B cell (primary cell): Measurements from ENCODE around the gene TMEM106C. TPM values are rescaled to one million over a fixed set of nuclear protein-coding genes. Genes with fewer than 3 reads are reported as not detected.

Experiments
- ATAC-seq: fragments of 200-7000 bp; cut with Tn5 transposase; one replicate; pipeline ENCODE4 v1.10.0; 2021; ENCODE audit warnings: low read depth, mild to moderate bottlenecking, moderate number of reproducible peaks, moderate library complexity
- CTCF ChIA-PET: fragments of 350-600 bp; sonication (Branson Sonifier 250); formaldehyde crosslinking; loops from one replicate; lab custom pipeline; 2021; ENCODE audit warnings: antibody characterized with exemption, inconsistent platforms; lab: Charles Lee
- POLR2A ChIA-PET: fragments of 350-600 bp; sonication (Branson Sonifier 250); formaldehyde crosslinking; loops from one replicate; lab custom pipeline; 2021; ENCODE audit warnings: antibody characterized with exemption; lab: Charles Lee
- DNase-seq: peaks from one replicate; pipeline ENCODE4 v3.0.0; 2013
- H2AFZ ChIP-seq: 2 replicates; pipeline ENCODE4 v1.6.1; 2012; ENCODE audit warnings: mild to moderate bottlenecking, low read depth, low read length; ENCODE audit not compliant: insufficient read depth, poor library complexity, severe bottlenecking
- H3K27ac ChIP-seq, 2 donors: 1 replicate in 1 of 2; 2 replicates in 1 of 2; pipeline ENCODE4 v1.5.1; 2012 to 2013; ENCODE audit warnings: low read length in 2 of 2, mild to moderate bottlenecking in 2 of 2, moderate library complexity in 1 of 2
- H3K27me3 ChIP-seq, 4 experiments: fragments of 200-600 bp in 1 of 4; sonication (generic) in 1 of 4; replicated peaks in 1 of 4; 1 replicate in 2 of 4; 2 replicates in 2 of 4; pipeline versions ENCODE4 v1.6.1 to v1.7.0; 2013 to 2016; ENCODE audit warnings: low read length in 3 of 4, mild to moderate bottlenecking in 2 of 4, mixed read lengths in 1 of 4, moderate library complexity in 1 of 4; ENCODE audit not compliant: insufficient read depth in 4 of 4, control insufficient read depth in 3 of 4; ENCODE audit errors: control extremely low read depth in 1 of 4
- H3K36me3 ChIP-seq, 2 experiments: replicated peaks in 1 of 2; 1 replicate in 1 of 2; 2 replicates in 1 of 2; pipeline versions ENCODE4 v1.6.1 to v1.7.1; 2013; ENCODE audit warnings: low read length in 1 of 2; ENCODE audit not compliant: insufficient read depth in 2 of 2, control insufficient read depth in 1 of 2; ENCODE audit errors: control extremely low read depth in 1 of 2, extremely low read depth in 1 of 2
- H3K4me1 ChIP-seq, 2 donors: fragments of 200-600 bp in 1 of 2; sonication (generic) in 1 of 2; 1 replicate in 1 of 2; 2 replicates in 1 of 2; pipeline versions ENCODE4 v1.5.1 to v1.6.1; 2013 to 2017; ENCODE audit warnings: low read length in 2 of 2; ENCODE audit not compliant: control insufficient read depth in 2 of 2, insufficient read depth in 2 of 2
- H3K4me2 ChIP-seq: replicated peaks from 2 replicates; pipeline ENCODE3; 2012; ENCODE audit warnings: mild to moderate bottlenecking, low read depth, low read length; ENCODE audit not compliant: poor library complexity, severe bottlenecking
- H3K4me3 ChIP-seq, 5 experiments: fragments of 200-600 bp in 1 of 5; sonication (generic) in 1 of 5; 1 replicate in 3 of 5; 2 replicates in 2 of 5; pipeline versions ENCODE4 v1.5.1 to v1.7.0; 2011 to 2016; ENCODE audit warnings: low read length in 4 of 5, mild to moderate bottlenecking in 4 of 5, low read depth in 2 of 5, control low read depth in 1 of 5, moderate library complexity in 1 of 5; ENCODE audit not compliant: insufficient read depth in 1 of 5; ENCODE audit errors: control extremely low read depth in 1 of 5, extremely low read depth in 1 of 5
- H3K79me2 ChIP-seq: fragments of 200-600 bp; sonication (generic); one replicate; pipeline ENCODE4 v1.6.0; 2016; ENCODE audit warnings: low read length; ENCODE audit not compliant: control insufficient read depth, insufficient read depth
- H3K9ac ChIP-seq: fragments of 200-600 bp; sonication (generic); 2 replicates; pipeline ENCODE4 v1.6.1; 2017; ENCODE audit warnings: mild to moderate bottlenecking, low read length, moderate library complexity
- H3K9me3 ChIP-seq, 3 donors: one replicate each; pipeline versions ENCODE4 v1.6.1 to v1.7.1; 2013; ENCODE audit warnings: low read length in 2 of 3; ENCODE audit not compliant: control insufficient read depth in 2 of 3, insufficient read depth in 1 of 3; ENCODE audit errors: control extremely low read depth in 1 of 3
- H4K20me1 ChIP-seq: 2 replicates; pipeline ENCODE4 v1.6.0; 2012; ENCODE audit warnings: mild to moderate bottlenecking, low read length; ENCODE audit not compliant: insufficient read depth, control insufficient read depth, poor library complexity, severe bottlenecking
- H3K27ac Mint-ChIP-seq: one replicate; pipeline ENCODE4 v1.8.0; 2021; ENCODE audit warnings: mixed read lengths
- H3K27me3 Mint-ChIP-seq: one replicate; pipeline ENCODE4 v1.8.0; 2021; ENCODE audit warnings: mixed read lengths
- H3K4me1 Mint-ChIP-seq: one replicate; pipeline ENCODE4 v1.8.0; 2021; ENCODE audit warnings: mixed read lengths
- H3K4me3 Mint-ChIP-seq: one replicate; pipeline ENCODE4 v1.8.0; 2021; ENCODE audit warnings: mixed read lengths
- H3K9me3 Mint-ChIP-seq: one replicate; pipeline ENCODE4 v1.8.0; 2022; ENCODE audit warnings: mixed read lengths; ENCODE audit not compliant: insufficient read depth
- EZH2 ChIP-seq: IDR thresholded peaks from 2 replicates; pipeline ENCODE4 v1.6.1; 2012; ENCODE audit warnings: borderline replicate concordance, low read depth, mild to moderate bottlenecking, moderate library complexity, low read length; ENCODE audit not compliant: insufficient read depth, poor library complexity, severe bottlenecking
- WGBS: methylation state at CpG from one replicate; pipeline ENCODE4 v1.1.5; 2013; ENCODE audit warnings: missing lambda C conversion rate; ENCODE audit not compliant: insufficient coverage; 5-methylcytosine and 5-hydroxymethylcytosine counted together
- intact Hi-C: fragments of 100-400 bp; cut with micrococcal nuclease; formaldehyde crosslinking; loops from one replicate; pipeline ENCODE4 v1.10.0; 2022
- polyA plus RNA-seq: library from polyadenylated mRNA; depleted of rRNA; stranded (reverse); fragments of >200 nt; gene quantifications from 2 replicates; pipeline ENCODE4 v1.2.3, GENCODE V29; 2012
- total RNA-seq, 2 donors: library from RNA; stranded (reverse); fragments of 120-200 nt in 1 of 2; gene quantifications; 1 replicate in 1 of 2; 2 replicates in 1 of 2; pipeline versions ENCODE4 v1.2.3 to v1.2.4, GENCODE V29; 2013 to 2022
- TF ChIP-seq, protein P1 (sequence below): fragments of 200-600 bp; IDR thresholded peaks from one replicate; pipeline ENCODE4 v1.8.0; 2022; ENCODE audit warnings: antibody characterized with exemption, mild to moderate bottlenecking

The TMEM106C gene
- total and polyA plus RNA-seq, 2 donors (not counting 1 experiment from before 2014, with no cell fraction given), result 37.5 to 44.2 TPM

GRCh38 chr12:47940773-47941474 is 22.5 kb upstream of the TMEM106C start:
- peaks cover 2% of the 10 kb centered on the region for H3K4me1 Mint-ChIP-seq
- DNase-seq (no peak), ATAC-seq (no peak)
- ChIA-PET CTCF (interaction anchor here (1.0 to 1.7 kb wide), 2 partner anchors 29 to 678 kb away, joined by 3 to 4 read pairs; no protein-coding TSS in a partner anchor), POLR2A (no interaction called here)
- H3K4me3 Mint-ChIP-seq, result no peak overlapping the region
- Histone ChIP-seq H3K4me3 (no peak overlapping the region), H3K4me2 (no peak overlapping the region), H3K36me3 (no peaks in the 10 kb centered on the region), H2AFZ (no peak overlapping the region), H3K9me3 (peaks cover 0 to 9% (median 0%) of the 10 kb centered on the region in 3 donors), H4K20me1 (no peaks in the 10 kb centered on the region), H3K4me1 (peaks cover 0 to 4% of the 10 kb centered on the region in 2 donors), H3K79me2 (no peaks in the 10 kb centered on the region), H3K27ac (no peak overlapping the region), H3K9ac (no peak overlapping the region), H3K27me3 (peaks cover 0 to 8% (median 4%) of the 10 kb centered on the region in 4 experiments)
- WGBS, result 77% methylated on average over 10 of the region's 10 CpGs
- intact Hi-C loops, result no loop called here
- no peak overlapping the region for H3K27ac Mint-ChIP-seq
- H3K9me3 Mint-ChIP-seq, result no peaks in the 10 kb centered on the region
- H3K27me3 Mint-ChIP-seq, result peaks cover 34% of the 10 kb centered on the region
- TF ChIP-seq, protein P1, sequence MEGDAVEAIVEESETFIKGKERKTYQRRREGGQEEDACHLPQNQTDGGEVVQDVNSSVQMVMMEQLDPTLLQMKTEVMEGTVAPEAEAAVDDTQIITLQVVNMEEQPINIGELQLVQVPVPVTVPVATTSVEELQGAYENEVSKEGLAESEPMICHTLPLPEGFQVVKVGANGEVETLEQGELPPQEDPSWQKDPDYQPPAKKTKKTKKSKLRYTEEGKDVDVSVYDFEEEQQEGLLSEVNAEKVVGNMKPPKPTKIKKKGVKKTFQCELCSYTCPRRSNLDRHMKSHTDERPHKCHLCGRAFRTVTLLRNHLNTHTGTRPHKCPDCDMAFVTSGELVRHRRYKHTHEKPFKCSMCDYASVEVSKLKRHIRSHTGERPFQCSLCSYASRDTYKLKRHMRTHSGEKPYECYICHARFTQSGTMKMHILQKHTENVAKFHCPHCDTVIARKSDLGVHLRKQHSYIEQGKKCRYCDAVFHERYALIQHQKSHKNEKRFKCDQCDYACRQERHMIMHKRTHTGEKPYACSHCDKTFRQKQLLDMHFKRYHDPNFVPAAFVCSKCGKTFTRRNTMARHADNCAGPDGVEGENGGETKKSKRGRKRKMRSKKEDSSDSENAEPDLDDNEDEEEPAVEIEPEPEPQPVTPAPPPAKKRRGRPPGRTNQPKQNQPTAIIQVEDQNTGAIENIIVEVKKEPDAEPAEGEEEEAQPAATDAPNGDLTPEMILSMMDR, result no peak
- TF ChIP-seq EZH2, result no peak

GRCh38 chr12:47941475-47941780 is 22.0 kb upstream of the TMEM106C start:
- Mint-ChIP-seq H3K27ac (no peak overlapping the region), H3K27me3 (peaks cover 31% of the 10 kb centered on the region), H3K9me3 (no peaks in the 10 kb centered on the region), H3K4me3 (no peak overlapping the region), H3K4me1 (peaks cover 2% of the 10 kb centered on the region)
- TF ChIP-seq, protein P1, result no peak
- TF ChIP-seq EZH2, result no peak
- ChIA-PET POLR2A (no interaction called here), CTCF (interaction anchor here (1.0 to 1.7 kb wide), 2 partner anchors 29 to 677 kb away, joined by 3 to 4 read pairs; no protein-coding TSS in a partner anchor)
- H3K27ac ChIP-seq, result no peak overlapping the region
- WGBS, result 93% methylated on average over 9 of the region's 9 CpGs
- intact Hi-C loops, result no loop called here
- H3K9me3 ChIP-seq, result peaks cover 0 to 9% (median 0%) of the 10 kb centered on the region in 3 donors
- ATAC-seq (no peak), DNase-seq (no peak)
- no peak overlapping the region for H2AFZ ChIP-seq
- no peaks in the 10 kb centered on the region for H3K36me3 ChIP-seq
- no peaks in the 10 kb centered on the region for H4K20me1 ChIP-seq
- H3K4me2 ChIP-seq, result no peak overlapping the region
- H3K79me2 ChIP-seq, result no peaks in the 10 kb centered on the region
- H3K9ac ChIP-seq, result no peak overlapping the region
- peaks cover 0 to 4% of the 10 kb centered on the region in 2 donors for H3K4me1 ChIP-seq
- H3K27me3 ChIP-seq, result peaks cover 0 to 8% (median 4%) of the 10 kb centered on the region in 4 experiments
- no peak overlapping the region for H3K4me3 ChIP-seq
